ENCODE results near the gene ITIH3.

DNA sequence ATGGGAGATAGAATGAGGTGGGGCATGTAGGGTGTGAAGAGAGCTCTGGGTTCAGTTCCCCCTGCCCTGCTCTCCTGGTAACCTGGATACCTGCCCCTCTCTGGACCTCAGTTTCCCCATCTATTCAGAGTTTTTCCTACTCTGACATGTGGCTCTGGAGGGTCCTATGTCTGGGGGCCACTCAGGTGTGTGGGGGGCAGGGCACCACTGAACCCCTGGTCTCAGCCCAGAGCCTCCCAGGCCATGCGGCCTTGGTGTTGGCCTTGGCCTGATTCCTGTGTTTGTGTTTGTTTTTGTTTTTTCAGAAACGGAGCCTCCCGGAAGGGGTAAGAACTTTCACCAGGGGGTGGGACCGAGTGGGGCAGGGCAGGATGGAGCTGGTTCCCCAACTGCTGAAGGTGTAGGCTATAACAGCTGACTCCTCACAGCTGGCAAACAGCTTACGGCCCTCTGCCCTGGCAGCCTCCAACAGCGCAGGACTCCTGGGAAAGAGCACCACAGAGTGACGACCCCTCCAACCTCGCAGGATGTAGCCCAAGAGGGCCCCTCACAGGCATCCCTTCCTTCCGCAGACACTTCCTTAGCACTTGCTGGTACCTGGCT, 803 bp downstream of the ITIH3 start:
- TF ChIP-seq CTCF (IDR thresholded peaks at IDR 0.05; ENCODE audit: low read depth, low read length, poor library complexity, severe bottlenecking) (no peak), EZH2phosphoT487 (IDR thresholded peaks at IDR 0.05; ENCODE audit: borderline replicate concordance, low read length) (no peak)

Data from DOHH2 (cell line).